Measurements from ENCODE around the gene MAP6.

The MAP6 gene

GRCh38 chr11:75582895-75583717 lies 85.7 kb downstream of the MAP6 start:
- H2AFZ ChIP-seq (ENCODE audit: low read length) = no peak overlapping the region
- H3K4me2 ChIP-seq (ENCODE audit: low read length) = no peak overlapping the region
- H3K79me2 ChIP-seq (ENCODE audit: insufficient read depth, low read length) = no peaks in the 10 kb centered on the region
- H3F3A ChIP-seq (ENCODE audit: insufficient read depth, low read length) = no peaks in the 10 kb centered on the region
- H4K20me1 ChIP-seq (ENCODE audit: insufficient read depth, low read length) = no peaks in the 10 kb centered on the region
- H3K9me3 ChIP-seq (ENCODE audit: low read length) = no peaks in the 10 kb centered on the region
- no peaks in the 10 kb centered on the region for H3K4me1 ChIP-seq (ENCODE audit: insufficient read depth, low read length, severe bottlenecking)
- H3K4me3 ChIP-seq (ENCODE audit: low read depth, low read length, poor library complexity, severe bottlenecking) = no peak overlapping the region
- H3K9ac ChIP-seq (ENCODE audit: low read length) = no peak overlapping the region
- no peak overlapping the region for H3K27ac ChIP-seq (ENCODE audit: low read depth, low read length, poor library complexity, severe bottlenecking)
- H3K9me2 ChIP-seq (ENCODE audit: low read depth, low read length) = no peaks in the 10 kb centered on the region
- no peaks in the 10 kb centered on the region for H3K36me3 ChIP-seq (ENCODE audit: insufficient read depth, low read length)
- H3K27me3 ChIP-seq (ENCODE audit: insufficient read depth, low read length) = no peaks in the 10 kb centered on the region; the same call in 1 of the 2 replicates
- no peak for TF ChIP-seq EZH2 (IDR thresholded peaks at IDR 0.05; ENCODE audit: borderline replicate concordance, low read length)
- TF ChIP-seq CTCF (IDR thresholded peaks at IDR 0.05; ENCODE audit: low read length) = no peak

GRCh38 chr11:75582506-75582894 lies 86.3 kb downstream of the MAP6 start:
- no peaks in the 10 kb centered on the region for H3K36me3 ChIP-seq (ENCODE audit: insufficient read depth, low read length)
- H3K27me3 ChIP-seq (ENCODE audit: insufficient read depth, low read length) = no peaks in the 10 kb centered on the region; the same call in 1 of the 2 replicates
- no peak overlapping the region for H2AFZ ChIP-seq (ENCODE audit: low read length)
- H3K4me2 ChIP-seq (ENCODE audit: low read length) = no peak overlapping the region
- no peaks in the 10 kb centered on the region for H3F3A ChIP-seq (ENCODE audit: insufficient read depth, low read length)
- no peak overlapping the region for H3K4me3 ChIP-seq (ENCODE audit: low read depth, low read length, poor library complexity, severe bottlenecking)
- H3K4me1 ChIP-seq (ENCODE audit: insufficient read depth, low read length, severe bottlenecking) = no peaks in the 10 kb centered on the region
- TF ChIP-seq CTCF (IDR thresholded peaks at IDR 0.05; ENCODE audit: low read length) = no peak
- no peak for TF ChIP-seq EZH2 (IDR thresholded peaks at IDR 0.05; ENCODE audit: borderline replicate concordance, low read length)
- H3K9me2 ChIP-seq (ENCODE audit: low read depth, low read length) = no peaks in the 10 kb centered on the region
- no peak overlapping the region for H3K9ac ChIP-seq (ENCODE audit: low read length)
- no peaks in the 10 kb centered on the region for H3K79me2 ChIP-seq (ENCODE audit: insufficient read depth, low read length)
- H3K9me3 ChIP-seq (ENCODE audit: low read length) = no peaks in the 10 kb centered on the region
- H4K20me1 ChIP-seq (ENCODE audit: insufficient read depth, low read length) = no peaks in the 10 kb centered on the region
- H3K27ac ChIP-seq (ENCODE audit: low read depth, low read length, poor library complexity, severe bottlenecking) = no peak overlapping the region

GRCh38 chr11:75579841-75580240 lies 89.0 kb downstream of the MAP6 start:
- Histone ChIP-seq H3K9me3 (ENCODE audit: low read length) (no peaks in the 10 kb centered on the region), H2AFZ (ENCODE audit: low read length) (no peak overlapping the region), H3K27me3 (ENCODE audit: insufficient read depth, low read length) (no peaks in the 10 kb centered on the region; the same call in 1 of the 2 replicates), H3K27ac (ENCODE audit: low read depth, low read length, poor library complexity, severe bottlenecking) (no peak overlapping the region), H3K79me2 (ENCODE audit: insufficient read depth, low read length) (no peaks in the 10 kb centered on the region), H4K20me1 (ENCODE audit: insufficient read depth, low read length) (no peaks in the 10 kb centered on the region), H3K9ac (ENCODE audit: low read length) (no peak overlapping the region), H3K4me3 (ENCODE audit: low read depth, low read length, poor library complexity, severe bottlenecking) (no peak overlapping the region), H3K4me2 (ENCODE audit: low read length) (no peak overlapping the region), H3K36me3 (ENCODE audit: insufficient read depth, low read length) (no peaks in the 10 kb centered on the region), H3F3A (ENCODE audit: insufficient read depth, low read length) (no peaks in the 10 kb centered on the region), H3K4me1 (ENCODE audit: insufficient read depth, low read length, severe bottlenecking) (no peaks in the 10 kb centered on the region), H3K9me2 (ENCODE audit: low read depth, low read length) (no peaks in the 10 kb centered on the region)
- TF ChIP-seq CTCF (IDR thresholded peaks at IDR 0.05; ENCODE audit: low read length) (no peak), EZH2 (IDR thresholded peaks at IDR 0.05; ENCODE audit: borderline replicate concordance, low read length) (no peak)

All from OCI-LY1 (cell line).